Diencephalon (tissue), 1 donor: ENCODE measurements around the gene CLEC14A. TPM values are rescaled to one million over a fixed set of nuclear protein-coding genes. Genes with fewer than 3 reads are reported as not detected.

Experiments used
- total RNA-seq: library from RNA; depleted of rRNA; stranded (reverse); fragments of >200 nt; gene quantifications from one replicate; pipeline ENCODE4 v1.2.3, GENCODE V29; 2014

Gene CLEC14A
- 5.3 TPM for total RNA-seq

DNA sequence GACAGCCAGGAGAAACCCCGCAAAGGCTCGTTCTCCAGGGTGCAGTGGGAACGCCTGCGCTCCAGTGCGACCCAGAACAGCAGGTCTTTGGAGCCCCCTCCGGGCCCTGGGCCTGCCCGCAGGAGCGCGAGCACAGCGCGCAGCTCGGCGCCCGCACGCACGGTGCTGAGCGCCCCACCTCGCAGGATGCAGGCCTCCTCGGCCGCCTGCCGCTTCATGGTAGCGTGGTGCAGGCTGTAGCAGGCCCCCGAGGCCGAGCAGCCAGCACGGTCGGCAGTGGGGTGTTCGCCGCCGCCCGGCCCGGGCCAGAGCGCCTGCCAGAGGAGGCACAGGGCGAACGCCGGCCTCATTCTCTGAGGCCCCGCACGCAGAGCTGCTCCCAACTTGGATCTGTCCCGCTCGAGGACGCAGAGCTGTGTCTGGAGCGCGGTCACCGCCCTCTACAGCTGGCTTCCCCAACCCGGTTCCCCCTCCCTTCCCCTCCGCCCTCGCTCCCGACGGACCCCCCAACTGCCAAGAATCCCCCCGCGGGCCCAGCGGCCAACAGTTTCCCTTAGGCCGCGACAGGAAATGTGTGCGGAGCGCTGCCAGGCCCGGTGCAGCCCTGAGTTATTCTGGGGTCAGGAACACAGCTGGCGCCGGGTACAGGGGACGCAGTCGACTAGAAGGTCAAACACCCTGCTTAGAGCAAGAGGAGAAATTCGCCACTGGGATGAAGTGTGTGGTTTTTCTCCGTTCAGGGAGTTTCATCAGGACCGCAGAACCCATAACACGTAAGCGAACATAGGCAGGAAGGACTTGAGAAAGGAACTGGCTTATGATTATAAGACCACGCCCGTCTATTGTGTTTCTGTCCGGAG lies at the start of gene CLEC14A:
TSS of gene CLEC14A (minus strand) at position 421 of the 860 bp plus-strand sequence. CDS start at position 350, 71 bp downstream.

GRCh38 chr14:38207736-38208617 lies 47.9 kb downstream of the CLEC14A start, which contains the start of gene SSTR1:
SSTR1 (plus strand) TSS chr14:38207904; CDS start chr14:38209390, 1,486 bp downstream.

Other genes starting within 250 kb of the CLEC14A start
- gene SSTR1, start 48.2 kb downstream of the CLEC14A start, total RNA-seq, result 14.3 TPM